Measurements from ENCODE around the gene RARS2.

- TF ChIP-seq GATA3 (IDR thresholded peaks at IDR 0.05; ENCODE audit: low read depth, low read length), result no peak
- TF ChIP-seq GATA2 (IDR thresholded peaks at IDR 0.05; ENCODE audit: low read depth, low read length), result no peak
Measured at GRCh38 chr6:87630746-87631145, 41.0 kb upstream of the RARS2 start.

All from SH-SY5Y (cell line).